ENCODE results near the gene BORCS5. TPM values are rescaled to one million over a fixed set of nuclear protein-coding genes. Genes with fewer than 3 reads are reported as not detected.

The BORCS5 gene
- total and polyA plus RNA-seq, 3 donors from 2014 or later = 20.3 to 46.3 (median 22.8) TPM

- Histone ChIP-seq H3K4me3 (no peak overlapping the region), H3K4me1 (no peaks in the 10 kb centered on the region), H3K36me3 (ENCODE audit: low read depth, missing control alignments) (no peaks in the 10 kb centered on the region), H3K9me3 (no peaks in the 10 kb centered on the region), H3K27me3 (no peaks in the 10 kb centered on the region), H3K27ac (no peak overlapping the region)
- no peak for TF ChIP-seq CTCF (IDR thresholded peaks at IDR 0.05)
- TF ChIP-seq POLR2A (IDR thresholded peaks at IDR 0.05) = no peak
- intact Hi-C loops (cut with DNase I; ENCODE audit: low total_unique reads) = no loop called here
- DNase-seq = no peak
- WGBS, 2 donors = 91 to 98% methylated on average over 8 of the region's 8 CpGs
Observed at GRCh38 chr12:12488823-12489550, 132.1 kb downstream of the BORCS5 start.

GRCh38 chr12:12491606-12492005 lies 134.7 kb downstream of the BORCS5 start:
- H3K9me3 ChIP-seq = no peaks in the 10 kb centered on the region
- TF ChIP-seq CTCF (IDR thresholded peaks at IDR 0.05) (no peak), POLR2A (IDR thresholded peaks at IDR 0.05) (no peak)
- H3K27me3 ChIP-seq = no peaks in the 10 kb centered on the region
- no peak overlapping the region for H3K27ac ChIP-seq
- H3K36me3 ChIP-seq (ENCODE audit: low read depth, missing control alignments) = no peaks in the 10 kb centered on the region
- DNase-seq = no peak
- no peak overlapping the region for H3K4me3 ChIP-seq
- no peaks in the 10 kb centered on the region for H3K4me1 ChIP-seq
- intact Hi-C loops (cut with DNase I; ENCODE audit: low total_unique reads) = no loop called here

- 76 to 89% methylated on average over 5 of the region's 5 CpGs for WGBS, 2 donors
- TF ChIP-seq CTCF (IDR thresholded peaks at IDR 0.05) (no peak), POLR2A (IDR thresholded peaks at IDR 0.05) (no peak)
Observed at GRCh38 chr12:12492547-12492946, 135.7 kb downstream of the BORCS5 start.

GRCh38 chr12:12495536-12495935 lies 138.7 kb downstream of the BORCS5 start:
- no peaks in the 10 kb centered on the region for H3K36me3 ChIP-seq (ENCODE audit: low read depth, missing control alignments)
- 86 to 92% methylated on average over 1 of the region's 1 CpG for WGBS, 2 donors
- H3K4me1 ChIP-seq = no peaks in the 10 kb centered on the region
- H3K4me3 ChIP-seq = no peak overlapping the region
- DNase-seq = no peak
- TF ChIP-seq CTCF (IDR thresholded peaks at IDR 0.05) (no peak), POLR2A (IDR thresholded peaks at IDR 0.05) (no peak)
- no peak overlapping the region for H3K27ac ChIP-seq
- H3K27me3 ChIP-seq = no peaks in the 10 kb centered on the region
- no peaks in the 10 kb centered on the region for H3K9me3 ChIP-seq
- intact Hi-C loops (cut with DNase I; ENCODE audit: low total_unique reads) = no loop called here

More at GRCh38 chr12:12492547-12492946, 135.7 kb downstream of the BORCS5 start:
- H3K27ac ChIP-seq = no peak overlapping the region
- no peaks in the 10 kb centered on the region for H3K27me3 ChIP-seq
- H3K9me3 ChIP-seq = no peaks in the 10 kb centered on the region
- intact Hi-C loops (cut with DNase I; ENCODE audit: low total_unique reads) = no loop called here
- no peaks in the 10 kb centered on the region for H3K36me3 ChIP-seq (ENCODE audit: low read depth, missing control alignments)
- H3K4me1 ChIP-seq = no peaks in the 10 kb centered on the region
- DNase-seq = no peak
- no peak overlapping the region for H3K4me3 ChIP-seq

GRCh38 chr12:12498210-12498609 lies 141.3 kb downstream of the BORCS5 start:
- intact Hi-C loops (cut with DNase I; ENCODE audit: low total_unique reads) = no loop called here
- Histone ChIP-seq H3K27me3 (no peaks in the 10 kb centered on the region), H3K36me3 (ENCODE audit: low read depth, missing control alignments) (no peaks in the 10 kb centered on the region), H3K4me1 (no peaks in the 10 kb centered on the region), H3K9me3 (no peaks in the 10 kb centered on the region), H3K4me3 (no peak overlapping the region), H3K27ac (no peak overlapping the region)
- no peak for DNase-seq
- TF ChIP-seq CTCF (IDR thresholded peaks at IDR 0.05) (no peak), POLR2A (IDR thresholded peaks at IDR 0.05) (no peak)
- WGBS, 2 donors = 84% methylated on average over 4 of the region's 4 CpGs

All from testis (tissue), 3 donors.